Stimulated activated CD4-positive, alpha-beta T cell treated with anti-CD3 and anti-CD28 coated beads, Interleukin-15, amount 100 ng/mL, for 24 hours (primary cell): ENCODE results near the gene RPS6KA5.
A peak's percentile ranks its signal among the peaks of the same experiment; 100 is the strongest.
"Not testable (repeated sequence)": the region's sequence is repeated elsewhere in the genome, so short reads cannot be mapped to it uniquely, and the experiment has no call there.

Experiments
- DNase-seq: peaks from one replicate; pipeline ENCODE4 v3.0.0-alpha.2; 2020

Gene RPS6KA5

DNA sequence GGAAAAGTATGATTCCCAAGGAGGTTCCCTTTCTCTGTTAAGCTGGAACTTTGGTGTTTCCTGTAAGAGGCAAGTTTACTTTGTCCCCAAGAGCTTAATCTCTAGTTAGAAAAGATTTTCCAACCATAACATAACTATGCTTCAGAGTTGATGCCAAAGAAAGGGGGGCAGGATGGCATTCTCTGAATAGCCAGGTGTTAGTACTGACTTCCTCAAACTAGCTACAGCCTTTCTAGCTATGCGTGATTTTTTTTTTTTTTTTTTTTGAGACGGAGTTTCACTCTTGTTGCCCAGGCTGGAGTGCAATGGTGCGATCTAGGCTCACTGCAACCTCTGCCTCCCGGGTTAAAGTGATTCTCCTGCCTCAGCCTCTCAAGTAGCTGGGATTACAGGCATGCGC is 204.3 kb downstream of the RPS6KA5 start:
- DNase-seq, result not testable (repeated sequence)

DNA sequence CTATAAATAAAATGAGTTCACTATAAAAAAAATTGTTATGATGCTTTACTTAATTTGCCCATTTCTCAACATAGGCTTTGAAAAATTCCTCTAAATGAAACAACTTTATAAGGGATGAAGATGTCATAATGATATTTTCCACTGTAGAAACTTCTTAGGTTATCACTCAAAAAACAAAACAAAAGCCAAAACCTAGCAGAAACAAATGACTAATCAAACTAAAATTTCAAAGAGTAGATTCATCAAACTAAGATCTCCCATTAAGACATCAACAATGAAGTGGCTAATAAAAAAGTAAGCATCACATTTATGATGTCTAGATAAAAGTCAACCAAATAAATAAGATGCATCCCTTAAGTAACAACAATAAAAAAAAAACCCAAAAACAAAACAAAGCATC is 207.3 kb downstream of the RPS6KA5 start:
- no peak for DNase-seq

DNA sequence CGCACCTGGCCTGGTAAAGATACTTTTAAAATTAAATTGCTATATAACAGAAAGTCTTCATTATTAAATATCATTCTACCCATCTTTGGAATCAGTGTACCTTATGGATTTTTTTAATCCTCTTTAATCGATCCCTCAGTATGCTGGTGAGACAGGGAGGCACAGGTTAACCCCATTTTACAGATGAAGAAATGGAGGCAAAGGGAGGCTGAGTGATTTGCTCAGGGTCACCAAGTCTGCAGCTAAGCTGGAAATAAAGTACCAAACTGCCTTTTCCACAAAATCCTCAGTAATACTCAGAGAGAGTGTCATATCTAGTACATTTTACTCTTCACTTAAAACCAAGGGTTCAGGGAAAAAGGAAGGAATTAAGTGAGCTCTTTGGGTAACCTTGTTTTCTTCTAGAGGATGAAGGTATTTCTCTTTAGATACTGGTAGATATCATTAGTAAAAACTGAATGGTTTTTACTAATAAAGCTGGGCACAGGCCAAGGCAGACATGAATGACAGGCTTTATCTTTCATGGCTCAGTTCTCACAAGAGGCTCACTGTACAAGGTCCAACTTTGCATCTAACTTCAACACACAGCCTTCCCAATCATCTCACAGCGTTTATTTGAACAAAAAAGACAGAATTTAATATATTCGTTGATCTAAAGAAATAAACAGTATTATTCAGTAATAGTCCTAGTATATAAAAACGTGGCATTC is 209.0 kb downstream of the RPS6KA5 start:
- no peak for DNase-seq

DNA sequence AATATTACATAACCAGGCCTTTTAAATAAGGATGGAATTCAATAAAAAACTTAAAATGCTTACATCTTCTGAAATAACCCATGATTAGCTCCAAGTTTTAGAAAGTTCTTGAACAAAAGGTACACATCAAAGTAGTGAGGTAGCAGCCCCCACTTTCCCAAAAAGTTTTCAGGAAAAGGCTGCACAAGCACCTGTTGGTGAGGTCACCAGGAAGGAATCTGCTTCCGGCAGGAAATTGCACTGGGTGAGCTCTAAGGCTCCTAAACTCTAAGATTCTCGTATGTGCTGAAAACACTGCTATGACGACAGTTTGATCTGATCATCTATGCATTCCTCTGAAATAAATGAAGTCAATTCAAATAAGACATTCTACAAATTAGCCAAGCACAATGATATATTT is 210.0 kb downstream of the RPS6KA5 start:
- no peak for DNase-seq

DNA sequence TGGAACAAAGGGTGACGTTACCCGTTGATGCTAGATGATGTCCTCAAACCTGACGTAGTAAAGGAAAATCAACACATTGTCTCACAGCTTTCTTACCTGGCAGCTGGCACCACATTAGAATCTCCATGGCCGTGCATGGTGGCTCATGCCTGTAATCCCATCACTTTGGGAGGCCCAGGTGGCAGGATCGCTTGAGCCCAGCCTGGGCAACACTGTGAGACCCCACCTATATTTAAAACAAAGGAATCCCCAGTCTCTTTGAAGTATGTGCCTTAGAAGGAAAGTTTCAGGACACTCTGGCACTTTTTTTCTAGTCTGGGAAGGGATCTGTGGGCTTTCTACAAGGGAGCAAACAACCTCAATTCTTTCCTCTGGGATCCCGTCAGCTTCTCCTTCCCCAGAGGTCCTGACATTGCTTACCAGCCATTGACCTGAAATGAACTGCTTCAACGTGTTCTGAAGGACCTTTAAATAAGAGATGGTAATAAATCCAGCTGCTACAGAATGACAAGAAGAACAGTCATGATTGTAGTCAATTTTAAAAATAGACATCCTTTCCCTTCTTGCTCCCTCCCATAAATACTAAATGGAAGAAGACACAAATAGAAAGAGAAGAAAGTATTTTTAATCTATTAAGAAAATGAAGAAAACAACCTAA is 210.5 kb downstream of the RPS6KA5 start:
- no peak for DNase-seq

DNA sequence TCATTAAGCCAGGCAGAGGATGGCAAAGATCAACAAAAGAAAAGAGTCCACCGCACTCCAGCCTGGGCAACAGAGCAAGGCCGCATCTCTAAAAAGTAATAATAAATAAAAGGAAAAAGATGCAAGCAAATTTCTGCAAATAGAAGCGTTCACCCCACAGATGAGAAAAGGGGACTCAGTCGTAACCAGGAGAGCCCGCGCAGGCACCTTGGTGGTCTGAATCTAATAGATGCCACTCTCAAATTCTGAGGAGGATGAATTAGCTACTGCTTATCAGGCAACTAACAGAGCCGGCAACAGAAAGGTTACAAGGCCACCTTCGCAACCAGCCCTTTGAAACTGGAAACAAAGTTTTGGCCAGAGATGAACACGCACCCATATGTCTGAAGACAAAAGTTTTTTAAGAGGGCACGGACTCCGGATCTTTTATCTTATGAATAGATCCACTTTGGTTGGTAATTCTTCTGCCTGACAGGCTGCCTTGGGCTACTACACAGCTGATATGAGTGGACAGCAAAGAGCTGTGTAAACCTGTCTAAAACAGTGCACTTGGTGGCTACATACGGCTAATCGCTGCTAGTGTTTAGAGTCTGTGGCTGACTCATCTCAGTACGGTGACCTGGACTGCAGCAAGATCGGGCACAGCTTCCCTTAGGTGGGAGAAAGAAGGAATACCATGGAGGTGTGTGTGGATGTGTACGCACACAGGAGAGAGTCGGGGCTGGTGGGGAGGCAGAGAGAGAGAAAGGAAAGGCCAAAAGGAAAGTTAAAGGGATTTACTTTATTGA is 211.3 kb downstream of the RPS6KA5 start:
- no peak for DNase-seq

DNA sequence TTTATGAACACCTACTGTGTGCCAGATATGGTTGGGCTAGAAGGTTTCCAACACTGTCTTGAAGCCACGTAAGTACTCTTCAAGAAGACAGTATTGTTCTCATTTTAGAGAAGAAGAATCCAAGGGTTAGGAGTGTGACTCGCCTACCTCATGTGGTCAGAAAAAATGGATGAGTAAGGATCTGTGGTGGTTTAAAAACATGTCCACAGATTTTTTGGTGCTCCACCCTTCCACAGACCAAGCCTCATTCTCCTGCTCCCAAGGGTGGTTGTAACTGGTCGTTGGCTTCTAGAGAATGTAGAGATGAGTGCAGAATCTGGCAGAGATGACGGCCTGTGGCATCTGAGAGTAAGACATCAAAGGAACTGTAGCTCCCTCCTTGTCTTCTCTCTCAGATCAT is 213.9 kb downstream of the RPS6KA5 start:
- DNase-seq, result no peak

DNA sequence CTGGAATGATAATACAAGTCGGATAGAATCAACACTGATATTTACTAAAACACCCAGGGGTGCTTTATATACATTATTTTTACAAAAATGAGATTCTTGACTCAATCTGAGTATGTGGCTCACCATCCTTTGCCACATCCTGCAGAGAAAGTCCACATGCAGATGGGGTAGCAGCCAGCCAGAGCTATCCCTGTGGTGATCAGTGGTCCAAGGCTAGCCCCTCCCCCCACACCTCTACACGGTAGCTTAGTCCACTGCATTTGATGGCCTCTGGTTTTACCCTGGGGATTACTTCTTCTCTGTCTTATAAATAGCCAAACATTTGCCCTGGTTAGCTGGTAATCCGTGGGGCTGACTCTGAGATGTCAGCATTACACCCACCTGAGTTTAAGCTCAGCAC is 216.1 kb downstream of the RPS6KA5 start:
- DNase-seq, result no peak

DNA sequence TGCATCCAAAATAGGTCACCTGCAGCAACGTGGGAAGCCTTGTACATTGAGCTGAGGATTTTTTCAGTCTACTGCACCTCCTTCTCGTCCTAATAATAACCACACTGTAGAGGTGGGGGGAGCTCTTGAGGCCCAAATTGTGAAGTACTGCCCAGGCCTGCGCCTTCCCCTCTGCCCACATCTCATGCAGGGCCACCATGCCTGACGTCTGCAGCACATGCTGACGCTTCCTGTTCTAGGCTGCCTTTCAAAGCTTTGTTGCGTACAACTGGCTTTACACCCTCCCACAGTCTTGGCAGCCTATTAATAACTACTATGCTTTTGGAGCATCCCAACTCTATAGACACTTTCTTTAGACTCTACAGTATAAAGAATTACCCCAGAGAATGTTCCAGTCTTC is 217.7 kb downstream of the RPS6KA5 start:
- DNase-seq, result no peak

DNA sequence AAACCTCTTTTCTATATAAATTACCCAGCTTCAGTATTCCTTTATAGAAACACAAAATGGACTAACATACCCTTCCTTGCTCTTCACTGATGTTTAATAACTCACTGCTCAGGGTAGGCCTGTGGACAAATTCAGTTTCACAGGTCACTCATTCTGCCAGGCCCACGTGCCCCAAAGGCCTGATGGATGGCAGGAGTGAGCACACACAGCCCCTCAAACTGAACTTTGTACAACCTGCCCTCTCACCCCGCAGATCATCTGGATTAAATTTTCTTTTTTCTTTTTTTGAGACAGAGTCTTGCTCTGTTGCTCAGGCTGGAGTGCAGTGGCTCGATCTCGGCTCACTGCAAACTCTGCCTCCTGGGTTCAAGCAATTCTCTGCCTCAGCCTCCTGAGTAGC is 219.8 kb downstream of the RPS6KA5 start:
- DNase-seq, result not testable (repeated sequence)

DNA sequence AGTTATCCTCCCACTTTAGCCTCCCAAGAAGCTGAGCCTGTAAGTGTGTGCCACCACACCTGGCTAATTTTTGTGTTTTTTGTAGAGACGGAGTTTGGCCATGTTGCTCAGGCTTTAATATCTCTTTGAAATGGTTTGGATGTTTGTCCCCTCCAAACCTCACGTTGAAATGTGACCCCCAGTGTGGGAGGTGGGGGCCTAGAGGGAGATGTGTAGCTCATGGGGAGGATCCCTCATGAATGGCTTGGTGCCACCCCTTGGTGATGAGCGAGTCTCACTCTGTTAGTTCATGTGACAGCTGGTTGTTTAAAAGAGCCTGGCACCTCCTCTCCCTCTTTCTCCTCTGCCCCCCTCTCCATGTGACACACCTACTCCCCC is 220.6 kb downstream of the RPS6KA5 start:
- DNase-seq, result no peak

DNA sequence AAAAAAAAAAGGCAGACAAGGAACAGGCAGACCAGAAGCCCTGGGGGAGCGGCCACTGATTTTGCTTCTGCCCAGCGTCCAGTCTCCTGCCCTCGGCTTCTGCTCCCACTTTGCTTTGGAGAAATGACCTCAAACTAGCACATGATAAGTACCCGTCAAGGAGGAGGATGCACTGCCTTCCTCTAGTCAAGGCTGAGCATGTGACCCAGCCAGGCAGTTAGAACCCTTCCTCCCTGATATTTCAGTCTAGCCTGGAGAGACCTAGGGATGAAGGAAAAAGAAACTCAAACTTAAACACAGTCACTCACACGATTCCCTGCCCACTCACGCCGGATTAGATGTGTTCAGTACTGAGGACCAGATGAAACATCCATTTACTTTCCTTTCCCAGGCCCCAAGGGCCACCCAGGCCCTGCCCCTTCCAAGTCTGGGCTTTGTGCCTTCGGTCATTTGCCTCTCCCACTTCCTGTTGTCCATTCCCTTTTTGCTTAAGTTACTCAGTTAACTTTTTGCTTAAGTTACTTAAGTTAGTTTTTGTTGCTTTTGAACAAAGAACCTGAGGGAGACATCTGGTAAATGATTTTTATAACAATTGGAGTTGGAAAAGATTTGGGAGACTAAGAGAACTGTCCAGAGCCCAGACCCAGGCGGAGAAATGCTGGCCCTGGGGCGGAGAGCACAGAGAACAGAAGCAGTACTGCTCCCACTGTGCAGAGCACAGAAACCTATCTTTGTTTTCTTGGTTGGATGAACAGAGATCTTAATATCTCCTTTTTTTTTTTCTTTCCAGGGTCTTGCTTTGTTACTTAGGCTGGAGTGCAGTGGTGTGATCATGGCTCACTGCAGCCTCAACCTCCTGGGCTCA is 221.2 kb downstream of the RPS6KA5 start:
- no peak for DNase-seq

DNA sequence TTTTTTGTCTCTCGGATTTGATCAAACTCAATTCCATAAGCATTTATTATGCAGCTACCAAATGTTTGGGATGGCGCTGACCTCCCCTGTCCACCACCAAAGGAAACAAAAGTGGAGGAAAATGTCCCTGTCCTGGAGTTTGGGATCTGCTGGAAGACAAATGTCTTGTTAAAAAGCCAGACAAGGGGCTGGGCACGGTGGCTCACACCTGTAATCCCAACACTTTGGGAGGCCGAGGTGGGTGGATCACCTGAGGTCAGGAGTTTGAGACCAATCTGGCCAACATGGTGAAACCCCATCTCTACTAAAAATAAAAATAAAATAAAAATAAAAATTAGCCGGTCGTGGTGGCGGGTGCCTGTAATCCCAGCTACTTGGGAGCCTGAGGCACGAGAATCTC is 221.9 kb downstream of the RPS6KA5 start:
- DNase-seq, result not testable (repeated sequence)

DNA sequence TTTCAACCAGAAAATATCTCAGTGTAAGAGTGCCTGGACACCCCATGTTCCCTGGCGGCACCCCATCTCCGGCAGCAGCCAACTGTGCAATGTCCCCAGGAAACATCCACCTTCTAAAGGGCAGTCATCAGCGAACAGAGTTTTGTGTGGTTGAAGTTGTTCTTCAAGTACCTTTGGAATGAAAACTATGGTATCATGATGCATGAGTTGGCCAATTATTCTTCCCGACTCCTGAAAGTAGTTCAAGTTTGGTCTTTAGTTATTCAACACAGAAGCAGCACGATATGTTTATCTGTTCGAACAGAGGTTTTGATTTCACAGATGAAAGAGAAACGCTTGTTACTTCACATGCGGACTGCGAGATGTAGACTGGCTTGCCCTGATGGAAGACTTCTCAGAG is 223.1 kb downstream of the RPS6KA5 start:
- no peak for DNase-seq

DNA sequence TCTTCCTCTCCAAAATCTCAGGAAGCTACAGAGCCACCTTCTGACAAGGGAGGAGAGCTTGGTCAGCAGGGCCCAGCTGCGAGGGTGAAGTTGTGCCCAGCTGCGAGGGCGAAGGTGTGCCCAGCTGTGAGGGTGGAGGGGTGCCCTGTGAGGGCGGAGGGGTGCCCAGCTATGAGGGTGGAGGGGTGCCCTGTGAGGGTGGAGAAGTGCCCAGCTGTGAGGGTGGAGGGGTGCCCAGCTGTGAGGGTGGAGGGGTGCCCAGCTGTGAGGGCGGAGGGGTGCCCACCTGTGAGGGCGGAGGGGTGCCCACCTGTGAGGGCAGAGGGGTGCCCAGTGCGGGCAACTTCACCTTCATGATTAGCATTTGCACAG is 223.8 kb downstream of the RPS6KA5 start:
- no peak for DNase-seq

DNA sequence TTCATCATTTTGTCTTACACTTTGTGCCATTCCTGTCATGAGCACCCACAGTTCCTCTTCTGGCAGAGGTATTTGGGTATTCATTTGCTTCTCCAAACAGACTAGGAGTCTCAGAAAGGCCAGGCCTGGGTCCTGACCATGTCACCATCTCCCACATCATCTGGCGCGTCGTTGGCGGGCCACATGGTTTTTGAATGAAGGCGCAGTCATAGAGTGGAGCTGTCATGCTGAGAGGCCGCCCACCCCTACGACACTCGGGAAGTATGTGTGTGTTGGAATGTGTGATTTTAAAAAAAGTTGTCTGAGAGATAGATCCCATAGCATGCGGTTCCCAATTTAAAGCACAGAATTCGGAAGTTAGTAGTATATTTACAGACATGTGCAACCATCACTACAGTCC is 228.6 kb downstream of the RPS6KA5 start:
- DNase-seq, result no peak

DNA sequence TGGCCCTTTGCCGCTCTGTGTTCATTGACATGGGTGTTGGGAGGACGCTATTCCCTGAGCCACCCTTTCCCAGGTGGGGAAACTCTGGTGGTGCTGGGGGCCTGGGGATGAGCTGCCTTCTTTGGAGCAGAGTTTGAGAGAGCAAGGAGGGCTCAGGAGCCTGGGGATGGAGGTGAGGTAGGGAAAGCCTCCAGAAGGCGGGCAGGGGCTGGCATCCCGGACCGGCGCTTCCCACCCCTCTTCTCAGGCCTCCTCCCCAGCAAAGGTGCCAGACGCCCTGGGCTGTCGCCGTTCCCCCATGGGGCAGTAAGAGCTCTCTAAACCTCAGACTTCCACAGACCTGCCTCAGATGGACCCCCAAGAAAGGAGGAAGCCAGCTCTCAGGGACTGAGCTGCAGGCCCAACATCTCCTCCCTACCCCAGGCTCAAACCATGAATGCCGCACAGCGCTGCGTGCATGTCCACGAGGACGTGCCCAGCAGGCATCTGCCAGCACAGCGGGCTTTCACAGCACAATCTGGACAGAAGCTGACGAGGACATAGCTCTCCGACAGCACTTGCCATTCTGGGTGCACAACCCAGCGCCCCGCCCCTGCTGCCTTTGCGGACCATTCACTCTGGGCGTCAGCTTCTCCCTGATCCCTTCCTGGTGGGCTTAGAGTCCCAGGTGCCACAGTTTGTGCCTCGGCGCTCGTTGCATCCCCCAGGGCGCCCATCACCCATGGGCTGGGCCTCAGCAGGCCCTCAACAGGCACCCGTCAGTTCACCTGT is 229.3 kb downstream of the RPS6KA5 start:
- no peak for DNase-seq

DNA sequence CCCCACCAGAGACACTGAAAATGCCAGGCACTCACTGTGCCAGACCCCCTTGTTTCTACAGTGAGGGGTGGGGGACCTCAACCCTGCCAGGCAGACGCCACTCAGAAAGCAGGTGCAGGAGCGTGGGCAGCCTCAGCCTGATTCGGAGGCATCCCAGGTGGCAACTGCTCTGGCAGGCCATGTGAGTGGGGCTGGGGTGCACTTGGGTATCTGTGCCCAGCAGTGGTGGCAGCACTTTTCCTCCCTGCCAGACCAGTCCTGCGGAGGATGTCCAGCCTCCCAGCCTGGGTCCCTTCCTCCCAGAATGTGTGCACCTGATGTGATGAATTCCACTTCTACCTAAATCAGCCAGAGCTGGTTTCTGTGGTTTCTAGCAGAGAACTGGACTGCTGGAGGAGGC is 230.8 kb downstream of the RPS6KA5 start:
- DNase-seq, result no peak

DNA sequence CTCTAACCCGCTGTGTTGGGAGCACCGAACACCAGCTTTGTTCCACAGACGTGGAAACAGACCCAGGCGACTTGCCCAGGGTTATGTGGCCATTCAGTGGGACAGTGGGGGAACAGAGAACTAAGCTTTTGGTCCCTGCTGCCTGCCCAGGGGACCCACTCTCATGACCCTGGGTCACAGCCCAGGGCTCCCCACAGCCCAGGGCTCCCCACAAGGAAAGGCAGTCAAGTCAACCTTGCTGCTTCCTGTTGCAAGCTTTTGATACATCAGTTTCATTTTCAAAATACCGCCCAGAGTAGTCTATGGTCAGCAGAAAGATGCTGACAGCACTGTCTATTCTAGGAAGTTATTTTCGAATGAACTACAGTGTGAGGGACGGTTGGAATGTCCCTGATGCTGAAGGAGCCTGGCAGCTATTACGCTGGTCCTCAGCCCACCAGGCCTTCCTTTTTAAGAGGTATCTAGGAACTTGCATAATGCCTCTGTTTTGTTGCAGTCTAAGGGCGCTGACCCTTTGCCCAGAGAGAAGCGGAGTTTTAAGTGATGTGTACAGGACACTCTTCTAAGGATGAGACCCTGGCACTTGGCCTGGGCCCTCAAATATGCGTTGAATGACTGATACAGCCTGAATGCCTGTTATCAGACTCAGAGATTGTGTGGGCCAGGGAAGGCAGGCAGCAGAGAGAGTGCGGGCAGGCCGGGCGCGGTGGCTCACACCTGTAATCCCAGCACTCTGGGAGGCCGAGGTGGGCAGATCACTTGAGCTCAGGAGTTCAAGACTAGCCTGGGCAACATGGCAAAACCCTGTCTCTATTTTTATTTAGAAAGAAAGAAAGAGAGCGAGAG is 231.6 kb downstream of the RPS6KA5 start:
- DNase-seq, result peak; percentile 15

DNA sequence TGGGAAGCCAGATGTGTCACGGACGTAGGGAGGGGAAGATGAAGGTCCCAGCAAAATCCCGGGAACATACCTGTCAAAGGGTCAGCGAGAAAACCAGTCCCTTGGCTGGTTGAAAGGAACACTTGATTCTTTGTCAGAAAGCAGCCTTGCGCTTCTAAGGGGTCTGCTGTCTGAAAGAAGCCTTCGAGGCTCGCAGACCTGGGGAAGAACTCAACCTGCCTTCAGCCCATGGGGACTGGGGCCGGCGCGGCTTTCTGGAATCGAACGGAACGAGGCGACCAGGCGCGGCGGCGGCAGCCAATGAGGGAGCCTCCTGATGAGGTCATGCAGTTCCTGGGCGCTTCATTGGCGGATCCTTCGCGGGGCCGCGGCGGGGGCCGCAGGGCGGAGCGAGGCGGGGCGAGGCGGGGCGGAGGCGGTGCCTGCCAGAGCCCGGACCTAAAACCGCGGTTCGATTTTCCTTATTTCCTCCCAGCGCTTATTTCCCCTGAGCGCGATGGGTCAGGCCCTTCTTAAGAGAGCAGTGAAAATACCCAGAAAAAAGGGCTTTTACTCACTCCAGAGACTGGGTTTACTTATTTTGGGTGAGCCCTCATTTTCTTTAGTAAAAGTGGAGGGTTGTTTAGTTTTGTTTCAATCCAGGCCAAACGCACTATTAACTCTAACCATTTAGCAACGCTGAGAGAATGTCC is 232.4 kb downstream of the RPS6KA5 start:
- DNase-seq, result peak; percentile 94

DNA sequence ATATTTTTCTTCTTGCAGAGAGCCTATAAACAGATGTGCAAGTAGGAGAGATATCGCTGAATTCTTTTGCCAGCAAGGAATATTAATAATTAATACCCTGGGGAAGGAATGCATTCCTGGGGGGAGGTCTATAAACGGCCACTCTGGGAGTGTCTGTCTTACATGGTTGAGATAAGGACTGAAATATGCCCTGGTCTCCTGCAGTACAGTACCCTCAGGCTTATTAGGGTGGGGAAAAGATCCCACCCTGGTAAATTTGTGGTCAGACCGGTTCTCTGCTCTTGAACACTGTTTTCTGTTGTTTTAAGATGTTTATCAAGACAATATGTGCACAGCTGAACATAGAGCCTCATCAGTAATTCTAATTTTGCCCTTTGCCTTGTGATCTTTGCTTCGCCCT is 236.9 kb downstream of the RPS6KA5 start:
- not testable (repeated sequence) for DNase-seq
